MM.1S (cell line): ENCODE measurements around the gene DCDC2.
"Not testable (repeated sequence)": the region's sequence is repeated elsewhere in the genome, so short reads cannot be mapped to it uniquely, and the experiment has no call there.

Experiments
- DNase-seq: peaks from one replicate; pipeline ENCODE4 v3.0.0-alpha.2; 2015
- H2AFZ ChIP-seq: fragments of 300-600 bp; sonication (generic); 2 replicates; pipeline ENCODE4 v1.6.0; 2016; ENCODE audit warnings: antibody characterized with exemption, low read length
- H3F3A ChIP-seq: fragments of 300-600 bp; sonication (generic); 2 replicates; pipeline ENCODE4 v1.6.1; 2016; ENCODE audit warnings: mild to moderate bottlenecking, antibody characterized with exemption, low read length, moderate library complexity, mixed read lengths; ENCODE audit not compliant: insufficient read depth
- H3K27ac ChIP-seq: fragments of 300-600 bp; sonication (generic); 2 replicates; pipeline ENCODE4 v1.5.1; 2016; ENCODE audit warnings: mild to moderate bottlenecking, low read length
- H3K27me3 ChIP-seq: fragments of 300-600 bp; sonication (generic); replicated peaks from 2 replicates; pipeline ENCODE4 v1.6.0; 2016; ENCODE audit warnings: low read length; ENCODE audit not compliant: insufficient read depth
- H3K36me3 ChIP-seq: fragments of 300-600 bp; sonication (generic); replicated peaks from 2 replicates; pipeline ENCODE4 v1.6.1; 2016; ENCODE audit warnings: mild to moderate bottlenecking, low read length, mixed read lengths; ENCODE audit not compliant: insufficient read depth
- H3K4me1 ChIP-seq: fragments of 300-600 bp; sonication (generic); 2 replicates; pipeline ENCODE4 v1.6.1; 2016; ENCODE audit warnings: low read length, mixed read lengths
- H3K4me2 ChIP-seq: fragments of 300-600 bp; sonication (generic); 2 replicates; pipeline ENCODE4 v1.6.0; 2016; ENCODE audit warnings: low read depth, low read length
- H3K4me3 ChIP-seq: fragments of 300-600 bp; sonication (generic); 2 replicates; pipeline ENCODE4 v1.5.1; 2016; ENCODE audit warnings: low read length, mixed read lengths
- H3K79me2 ChIP-seq: fragments of 300-600 bp; sonication (generic); 2 replicates; pipeline ENCODE4 v1.6.1; 2016; ENCODE audit warnings: mixed run types, low read length, mixed read lengths
- H3K9ac ChIP-seq: fragments of 300-600 bp; sonication (generic); 2 replicates; pipeline ENCODE4 v1.6.1; 2016; ENCODE audit warnings: low read length, mixed read lengths
- H3K9me2 ChIP-seq: fragments of 300-600 bp; sonication (generic); replicated peaks from 2 replicates; pipeline ENCODE4 v1.6.1; 2016; ENCODE audit warnings: mild to moderate bottlenecking, low read length, mixed read lengths; ENCODE audit not compliant: insufficient read depth
- H3K9me3 ChIP-seq: fragments of 300-600 bp; sonication (generic); replicated peaks from 2 replicates; pipeline ENCODE4 v1.6.1; 2016; ENCODE audit warnings: mild to moderate bottlenecking, low read length, mixed read lengths; ENCODE audit not compliant: insufficient read depth
- H4K20me1 ChIP-seq: fragments of 300-600 bp; sonication (generic); 2 replicates; pipeline ENCODE4 v1.6.1; 2016; ENCODE audit warnings: mild to moderate bottlenecking, low read length, moderate library complexity, mixed read lengths; ENCODE audit not compliant: insufficient read depth
- EZH2 ChIP-seq: fragments of 300-600 bp; sonication (generic); optimal IDR thresholded peaks from 2 replicates; pipeline ENCODE3; 2017; ENCODE audit warnings: low read depth, mild to moderate bottlenecking, antibody characterized with exemption, low read length, mixed read lengths
- EZH2phosphoT487 ChIP-seq: fragments of 300-600 bp; sonication (generic); IDR thresholded peaks from 2 replicates; pipeline ENCODE4 v1.6.1; 2018; ENCODE audit warnings: antibody characterized with exemption, low read length
- TF ChIP-seq, protein P1 (sequence below): fragments of 300-600 bp; sonication (generic); IDR thresholded peaks from 2 replicates; pipeline ENCODE4 v1.5.1; 2016; ENCODE audit warnings: antibody characterized with exemption, low read length, mixed read lengths

Gene DCDC2

GRCh38 chr6:24306936-24307335 is 50.9 kb downstream of the DCDC2 start:
- no peaks in the 10 kb centered on the region for H3K36me3 ChIP-seq
- H3K9me2 ChIP-seq: no peaks in the 10 kb centered on the region
- TF ChIP-seq, protein P1, sequence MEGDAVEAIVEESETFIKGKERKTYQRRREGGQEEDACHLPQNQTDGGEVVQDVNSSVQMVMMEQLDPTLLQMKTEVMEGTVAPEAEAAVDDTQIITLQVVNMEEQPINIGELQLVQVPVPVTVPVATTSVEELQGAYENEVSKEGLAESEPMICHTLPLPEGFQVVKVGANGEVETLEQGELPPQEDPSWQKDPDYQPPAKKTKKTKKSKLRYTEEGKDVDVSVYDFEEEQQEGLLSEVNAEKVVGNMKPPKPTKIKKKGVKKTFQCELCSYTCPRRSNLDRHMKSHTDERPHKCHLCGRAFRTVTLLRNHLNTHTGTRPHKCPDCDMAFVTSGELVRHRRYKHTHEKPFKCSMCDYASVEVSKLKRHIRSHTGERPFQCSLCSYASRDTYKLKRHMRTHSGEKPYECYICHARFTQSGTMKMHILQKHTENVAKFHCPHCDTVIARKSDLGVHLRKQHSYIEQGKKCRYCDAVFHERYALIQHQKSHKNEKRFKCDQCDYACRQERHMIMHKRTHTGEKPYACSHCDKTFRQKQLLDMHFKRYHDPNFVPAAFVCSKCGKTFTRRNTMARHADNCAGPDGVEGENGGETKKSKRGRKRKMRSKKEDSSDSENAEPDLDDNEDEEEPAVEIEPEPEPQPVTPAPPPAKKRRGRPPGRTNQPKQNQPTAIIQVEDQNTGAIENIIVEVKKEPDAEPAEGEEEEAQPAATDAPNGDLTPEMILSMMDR: no peak
- TF ChIP-seq EZH2phosphoT487 (no peak), EZH2 (no peak)
- no peak overlapping the region for H3K4me3 ChIP-seq
- no peaks in the 10 kb centered on the region for H3K4me1 ChIP-seq
- H3F3A ChIP-seq: no peaks in the 10 kb centered on the region
- no peak overlapping the region for H3K9ac ChIP-seq
- no peak overlapping the region for H3K27ac ChIP-seq
- H2AFZ ChIP-seq: no peak overlapping the region
- no peaks in the 10 kb centered on the region for H3K79me2 ChIP-seq
- H4K20me1 ChIP-seq: no peaks in the 10 kb centered on the region
- no peak overlapping the region for H3K4me2 ChIP-seq
- no peaks in the 10 kb centered on the region for H3K27me3 ChIP-seq
- no peaks in the 10 kb centered on the region for H3K9me3 ChIP-seq
- DNase-seq: no peak

- Histone ChIP-seq H3K9me2 (no peaks in the 10 kb centered on the region), H3K9me3 (no peaks in the 10 kb centered on the region), H3K4me3 (no peak overlapping the region), H3K4me1 (no peaks in the 10 kb centered on the region), H3K4me2 (no peak overlapping the region), H3K36me3 (no peaks in the 10 kb centered on the region), H3K27ac (no peak overlapping the region), H4K20me1 (no peaks in the 10 kb centered on the region), H3F3A (no peaks in the 10 kb centered on the region), H3K79me2 (no peaks in the 10 kb centered on the region), H3K9ac (no peak overlapping the region), H2AFZ (no peak overlapping the region), H3K27me3 (no peaks in the 10 kb centered on the region)
- DNase-seq: no peak
- TF ChIP-seq EZH2phosphoT487: no peak
- no peak for TF ChIP-seq EZH2
- TF ChIP-seq, protein P1: no peak
Observed at GRCh38 chr6:24306038-24306437, 51.8 kb downstream of the DCDC2 start.

DNA sequence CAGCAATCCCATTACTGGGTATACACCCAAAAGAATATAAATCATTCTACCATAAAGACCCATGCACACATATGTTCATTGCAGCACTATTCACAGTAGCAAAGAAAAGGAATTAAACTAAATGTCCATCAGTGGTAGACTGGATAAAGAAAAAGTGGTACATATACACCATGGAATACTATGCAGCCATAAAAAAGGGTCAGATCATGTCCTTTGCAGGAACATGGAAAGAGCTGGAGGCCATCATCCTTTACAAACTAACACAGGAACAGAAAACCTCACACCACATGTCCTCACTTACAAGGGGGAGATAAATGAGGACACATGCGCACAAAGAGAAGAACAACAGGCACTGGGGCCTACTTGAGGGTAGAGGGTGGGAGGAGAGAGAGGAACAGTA is 60.9 kb downstream of the DCDC2 start:
- no peaks in the 10 kb centered on the region for H3K4me1 ChIP-seq
- no peaks in the 10 kb centered on the region for H3K36me3 ChIP-seq
- no peak overlapping the region for H2AFZ ChIP-seq
- H3K4me2 ChIP-seq: no peak overlapping the region
- H3K9me3 ChIP-seq: no peaks in the 10 kb centered on the region
- H3K4me3 ChIP-seq: no peak overlapping the region
- no peaks in the 10 kb centered on the region for H3K27me3 ChIP-seq
- no peak for TF ChIP-seq EZH2
- TF ChIP-seq EZH2phosphoT487: no peak
- TF ChIP-seq, protein P1: no peak
- no peaks in the 10 kb centered on the region for H3K79me2 ChIP-seq
- no peaks in the 10 kb centered on the region for H3F3A ChIP-seq
- H3K27ac ChIP-seq: no peak overlapping the region
- no peaks in the 10 kb centered on the region for H4K20me1 ChIP-seq
- no peak overlapping the region for H3K9ac ChIP-seq
- H3K9me2 ChIP-seq: no peaks in the 10 kb centered on the region
- no peak for DNase-seq

GRCh38 chr6:24293852-24294251 is 64.0 kb downstream of the DCDC2 start:
- not testable (repeated sequence) for H3K79me2 ChIP-seq, H3K27me3 ChIP-seq, H3K9me2 ChIP-seq, H3F3A ChIP-seq, H3K4me1 ChIP-seq, H3K4me2 ChIP-seq, DNase-seq, H3K27ac ChIP-seq, H3K36me3 ChIP-seq, H3K4me3 ChIP-seq, H3K9ac ChIP-seq, H2AFZ ChIP-seq, H4K20me1 ChIP-seq, H3K9me3 ChIP-seq
